GM19238 (cell line): ENCODE measurements around the gene MTHFD2L.

ENCODE experiments used
- DNase-seq: peaks from one replicate; pipeline ENCODE4 v3.0.0; 2011; ENCODE audit warnings: low spot score; ENCODE audit not compliant: insufficient read length

The MTHFD2L gene

GRCh38 chr4:74237425-74237966, 79.6 kb downstream of the MTHFD2L start:
- DNase-seq = no peak

GRCh38 chr4:74244049-74244448, 86.1 kb downstream of the MTHFD2L start:
- DNase-seq = no peak

- no peak for DNase-seq
Measured at GRCh38 chr4:74252933-74253332, 95.0 kb downstream of the MTHFD2L start.

DNA sequence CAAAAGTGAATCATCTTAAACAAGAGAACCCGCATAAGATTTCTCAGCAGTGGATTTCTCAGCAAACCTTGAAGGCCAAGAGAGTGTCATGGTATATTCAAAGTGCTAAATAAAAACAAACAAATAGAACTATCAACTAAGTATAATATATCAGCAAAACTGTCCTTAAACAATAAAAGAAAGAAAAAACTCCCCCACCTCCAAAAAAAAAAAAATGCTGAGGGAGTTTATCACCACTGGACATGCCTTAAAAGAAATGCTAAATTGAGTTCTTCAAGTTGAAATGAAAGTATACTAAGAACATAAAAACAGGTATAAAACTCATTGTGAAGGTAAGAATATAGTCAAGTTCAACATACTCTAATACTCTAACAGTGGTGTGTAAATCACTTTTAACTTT, 96.5 kb downstream of the MTHFD2L start:
- DNase-seq = no peak

GRCh38 chr4:74255096-74255495, 97.2 kb downstream of the MTHFD2L start:
- no peak for DNase-seq

DNA sequence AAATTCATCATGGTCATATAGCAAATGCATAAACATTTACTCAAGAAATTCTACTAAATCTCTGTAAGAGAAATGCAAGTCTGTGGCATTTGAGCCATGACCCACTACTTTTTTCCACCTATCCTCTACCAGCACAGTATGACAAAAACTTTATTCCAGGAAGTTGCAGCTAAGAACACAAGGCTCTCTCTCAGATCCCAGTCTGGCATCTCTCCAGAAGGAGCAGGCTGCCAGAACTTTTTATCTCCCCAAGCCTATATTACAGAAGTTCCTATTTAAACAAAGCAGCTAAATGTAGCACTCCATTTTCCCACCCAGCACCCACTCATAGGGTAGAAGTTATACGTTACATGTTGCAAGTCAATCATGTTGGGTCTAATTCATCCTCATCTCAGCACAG, 101.0 kb downstream of the MTHFD2L start:
- DNase-seq = no peak

- DNase-seq = no peak
Measured at GRCh38 chr4:74260036-74260435, 102.1 kb downstream of the MTHFD2L start.

DNA sequence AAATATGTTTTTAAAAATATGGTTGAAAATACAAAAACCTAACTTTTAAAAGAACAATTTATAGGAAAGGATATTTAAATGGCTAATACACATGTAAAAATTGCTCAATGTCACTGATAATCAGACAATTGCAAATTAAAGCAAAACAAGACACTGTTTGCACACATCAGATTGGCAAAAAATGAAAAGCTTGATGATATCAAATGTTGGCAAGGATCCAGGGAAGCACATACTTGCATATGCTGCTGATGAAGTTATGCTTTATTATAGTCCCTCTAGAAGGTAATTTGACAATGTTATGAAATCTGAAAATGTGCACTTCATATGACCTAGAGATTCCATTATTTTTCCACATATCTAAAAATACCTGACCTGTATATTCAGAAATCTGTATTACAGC, 104.6 kb downstream of the MTHFD2L start:
- no peak for DNase-seq

GRCh38 chr4:74263551-74263950, 105.6 kb downstream of the MTHFD2L start:
- DNase-seq = no peak

- no peak for DNase-seq
Measured at GRCh38 chr4:74266081-74266480, 108.2 kb downstream of the MTHFD2L start.

DNA sequence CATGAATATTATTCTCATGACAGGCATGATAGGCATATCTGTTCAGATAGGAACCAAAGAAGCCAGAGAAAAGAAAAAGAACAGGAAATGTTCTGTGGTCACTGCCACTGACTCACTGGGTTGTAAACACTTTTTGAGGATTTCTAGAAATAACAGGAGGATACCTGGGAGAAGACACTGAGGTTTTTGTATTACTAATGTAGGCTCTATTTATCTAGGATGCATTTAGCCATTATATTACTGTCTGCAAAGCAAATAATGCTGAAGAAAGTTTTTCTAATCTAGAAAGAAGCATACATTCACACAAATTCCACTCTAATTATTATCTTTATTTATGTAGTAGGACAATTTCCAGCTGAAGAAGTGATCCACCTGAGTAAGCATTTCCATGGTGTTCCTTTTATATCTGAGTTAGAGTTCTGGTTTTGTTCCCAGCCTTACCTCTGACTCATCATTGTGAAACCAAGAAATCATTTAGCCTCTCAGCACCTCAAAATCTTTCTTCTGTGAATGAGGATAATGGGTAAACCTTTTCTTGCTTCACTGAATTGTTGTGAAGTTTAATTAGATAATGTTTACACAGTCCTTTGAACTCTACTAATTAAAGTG, 110.2 kb downstream of the MTHFD2L start:
- DNase-seq = no peak

DNA sequence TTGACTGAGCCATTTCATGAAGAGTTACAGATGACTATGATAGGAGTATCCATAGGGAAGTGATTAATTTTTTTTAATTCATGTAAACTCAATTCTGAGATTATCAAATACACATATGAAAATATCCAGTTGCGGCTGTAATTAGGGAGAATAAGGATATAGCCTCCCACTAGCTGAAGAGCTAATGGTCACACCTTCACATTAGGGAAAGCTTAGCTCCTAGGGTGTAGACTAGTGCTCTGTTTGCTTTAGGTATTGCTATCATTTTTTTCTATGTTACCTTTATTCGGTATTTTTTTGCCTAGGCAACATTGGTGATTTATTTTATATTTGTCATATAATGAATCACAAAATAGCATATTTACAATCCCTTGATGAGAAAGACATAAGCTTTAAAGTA, 110.7 kb downstream of the MTHFD2L start:
- no peak for DNase-seq

DNA sequence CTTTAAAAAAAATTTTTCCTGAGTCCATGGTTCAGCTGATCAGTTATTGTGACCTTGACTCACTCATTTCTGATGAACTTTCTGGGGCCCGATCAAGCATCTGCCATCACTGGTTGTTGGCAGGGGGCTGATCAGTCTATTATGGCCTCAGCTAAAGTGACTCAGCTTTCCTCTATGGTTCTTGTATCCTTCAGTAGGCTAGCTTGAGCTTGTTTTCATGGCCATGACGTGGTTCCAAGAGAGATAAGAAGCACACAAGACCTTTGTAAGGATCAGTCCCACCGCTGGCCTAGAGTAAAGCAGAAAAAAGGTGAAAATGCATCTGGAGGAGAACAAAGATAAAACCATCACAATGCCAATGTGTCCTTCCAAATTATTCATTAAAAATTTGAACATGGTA, 120.6 kb downstream of the MTHFD2L start:
- no peak for DNase-seq

DNA sequence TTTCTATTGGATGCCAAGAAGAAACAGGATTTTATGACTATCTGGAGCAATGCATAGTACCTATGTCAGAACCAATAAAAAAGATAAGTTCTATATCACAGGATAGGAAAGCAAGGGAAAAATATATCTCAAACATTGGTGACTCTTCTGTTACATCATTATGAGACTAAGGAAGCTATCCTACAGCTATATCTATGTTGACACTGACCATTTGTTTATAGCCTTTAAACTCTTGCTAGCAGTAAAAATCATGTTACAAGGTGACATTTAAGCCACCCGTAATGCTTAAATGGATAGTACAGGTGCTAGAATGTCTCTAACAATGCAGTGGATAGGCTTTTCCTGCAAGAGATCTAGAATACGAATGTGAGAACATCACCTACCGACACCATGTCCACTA, 121.8 kb downstream of the MTHFD2L start:
- no peak for DNase-seq

DNA sequence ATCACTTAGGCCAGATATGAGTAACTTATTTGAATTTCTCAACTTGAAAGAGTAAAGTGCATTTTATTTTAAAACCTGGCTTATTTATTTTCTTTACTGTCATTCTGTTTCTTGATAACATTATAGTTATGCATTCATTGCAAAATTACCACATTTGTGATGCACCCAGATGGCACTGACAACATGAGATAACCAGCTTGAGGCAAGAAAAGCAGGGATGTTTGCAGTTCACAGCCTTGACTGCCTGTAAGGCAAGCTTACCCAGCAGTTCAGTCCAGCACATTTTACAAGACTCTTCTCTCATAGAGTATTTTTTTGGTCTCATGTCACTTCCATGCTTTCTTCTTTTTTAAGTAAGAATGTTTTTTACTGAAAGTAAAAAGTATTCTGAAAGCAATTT, 125.0 kb downstream of the MTHFD2L start:
- DNase-seq = no peak

DNA sequence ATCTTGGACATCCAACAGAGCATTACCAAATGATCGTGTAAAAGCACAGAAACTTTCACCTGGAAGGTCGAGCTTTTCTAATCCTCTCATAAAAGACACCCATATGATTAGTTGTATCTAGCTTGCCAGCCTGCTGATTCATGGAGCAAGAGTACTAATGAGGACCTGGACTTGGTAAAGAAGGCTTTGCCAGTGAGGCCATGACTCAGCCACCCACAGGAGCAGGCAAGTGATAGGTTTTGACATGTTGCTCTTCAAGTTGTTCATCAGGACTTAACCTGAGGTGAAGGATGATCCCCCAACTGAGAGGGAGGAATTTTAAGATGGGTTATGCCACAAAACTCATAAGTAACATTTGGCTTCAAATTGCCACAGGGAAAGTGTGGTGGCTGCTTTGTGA, 125.7 kb downstream of the MTHFD2L start:
- DNase-seq = no peak

DNA sequence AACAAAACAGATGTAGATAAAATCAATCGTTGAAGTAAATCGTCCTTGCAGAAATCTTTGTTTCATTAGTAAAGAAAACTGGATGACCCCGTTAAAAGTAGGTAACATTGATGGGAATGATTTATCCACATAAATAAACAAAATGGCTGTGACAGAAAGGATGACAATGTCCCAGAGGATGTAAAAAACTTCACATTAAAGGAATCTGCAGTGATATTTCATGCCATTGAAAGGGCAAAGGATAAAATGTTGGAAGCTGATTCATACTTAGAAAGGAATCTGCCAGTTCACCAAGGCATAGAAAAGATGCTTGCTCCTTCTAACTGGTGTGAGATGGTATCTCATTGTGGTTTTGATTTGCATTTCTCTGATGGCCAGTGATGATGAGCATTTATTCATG, 126.1 kb downstream of the MTHFD2L start:
- no peak for DNase-seq

DNA sequence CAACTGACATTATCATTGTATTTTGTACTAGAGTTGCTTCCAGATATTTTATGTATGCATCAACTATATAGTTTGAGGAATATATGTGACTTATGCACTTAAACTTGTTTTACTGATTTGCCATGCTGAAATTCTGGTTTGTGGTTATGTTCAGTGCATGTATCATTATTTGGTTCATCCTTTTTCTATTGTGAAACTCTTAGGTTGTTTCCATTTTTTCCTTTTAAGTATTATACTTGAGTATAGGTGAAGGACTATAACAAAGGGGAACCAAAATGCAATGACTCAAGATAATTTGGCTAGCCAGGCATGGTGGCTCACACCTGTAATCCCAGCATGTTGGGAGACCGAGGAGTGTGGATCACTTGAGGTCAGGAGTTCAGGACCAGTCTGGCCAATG, 129.2 kb downstream of the MTHFD2L start:
- DNase-seq = no peak

DNA sequence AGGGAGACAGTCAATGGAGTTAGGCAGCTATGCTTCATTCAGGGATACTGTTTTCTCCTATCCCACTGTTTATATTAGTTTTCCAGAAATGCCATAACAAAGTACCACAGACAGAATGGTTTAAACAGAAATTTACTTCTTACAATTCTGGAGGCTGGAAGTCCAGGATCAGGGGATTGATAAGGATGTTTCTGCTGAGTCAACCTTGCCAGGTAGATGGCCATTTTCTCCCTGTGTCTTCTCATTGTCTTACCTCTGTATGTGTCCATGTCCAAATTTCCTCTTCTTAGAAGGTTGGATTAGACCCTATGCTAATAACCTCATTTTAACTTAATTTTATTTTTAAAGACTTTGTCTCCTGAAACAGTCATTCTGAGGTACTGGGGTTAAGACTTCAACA, 129.9 kb downstream of the MTHFD2L start:
- no peak for DNase-seq

DNA sequence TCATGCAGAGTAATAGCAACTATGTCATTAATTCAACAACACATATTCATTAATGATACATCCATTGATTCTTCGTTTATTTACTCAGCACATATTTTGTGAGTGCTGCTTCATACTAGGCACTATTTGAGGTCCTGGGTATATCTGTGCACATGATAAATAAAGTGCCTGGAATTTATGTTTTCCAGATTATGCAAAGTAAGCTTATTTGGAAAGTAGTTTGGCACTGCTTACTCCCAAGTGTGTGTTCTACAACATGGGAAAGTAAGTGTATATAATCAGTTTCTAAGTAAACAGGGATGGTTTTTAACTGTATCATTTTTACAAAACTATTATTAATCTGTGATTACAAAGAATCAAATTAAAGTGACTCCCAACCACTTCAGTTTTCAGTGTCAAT, 133.6 kb downstream of the MTHFD2L start:
- no peak for DNase-seq

GRCh38 chr4:74292111-74292870, 134.4 kb downstream of the MTHFD2L start:
- no peak for DNase-seq

DNA sequence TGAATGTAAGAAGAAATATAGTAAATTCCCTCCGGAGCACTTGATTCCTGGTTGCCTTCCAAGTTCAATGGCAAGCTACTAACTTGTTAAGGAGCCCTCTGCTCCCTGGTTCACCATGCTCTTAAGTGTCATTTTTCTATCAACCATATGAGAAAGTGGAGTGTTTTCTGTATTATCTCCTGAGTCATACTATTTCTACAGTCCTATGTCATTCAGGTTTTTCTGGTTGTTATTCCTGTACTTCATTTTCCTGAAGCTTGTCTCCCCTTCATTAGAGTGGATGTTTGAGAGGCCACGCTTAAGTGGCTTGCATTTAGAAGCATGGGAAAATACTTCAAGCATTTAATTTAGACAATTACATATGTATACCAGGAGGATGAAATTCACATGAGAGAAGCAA, 135.6 kb downstream of the MTHFD2L start:
- DNase-seq = no peak

- no peak for DNase-seq
Measured at GRCh38 chr4:74294681-74295080, 136.8 kb downstream of the MTHFD2L start.
